SK-N-SH treated with all-trans-retinoic acid at 6 μM for 48 hours (cell line): ENCODE results near the gene BCAN.

Experiments used
- ARNTL ChIP-seq: fragments of 450-650 bp; formaldehyde crosslinking; IDR thresholded peaks from 2 replicates; pipeline ENCODE4 v1.5.0; 2020; ENCODE audit warnings: low read depth, mild to moderate bottlenecking, moderate library complexity, borderline replicate concordance
- CREB5 ChIP-seq: fragments of 250-450 bp; sonication (Bioruptor Pico); IDR thresholded peaks from 2 replicates; pipeline ENCODE4 v1.5.1; 2020; ENCODE audit warnings: low read depth, mild to moderate bottlenecking, moderate library complexity
- CSDC2 ChIP-seq: fragments of 250-450 bp; sonication (Bioruptor Pico); IDR thresholded peaks from 2 replicates; pipeline ENCODE4 v1.5.0; 2020; ENCODE audit warnings: mild to moderate bottlenecking, moderate library complexity
- GLIS3 ChIP-seq: fragments of 250-450 bp; sonication (Bioruptor Pico); IDR thresholded peaks from 2 replicates; pipeline ENCODE4 v1.5.0; 2020; ENCODE audit warnings: mild to moderate bottlenecking, moderate library complexity
- ISL1 ChIP-seq: fragments of 250-450 bp; sonication (Bioruptor Pico); IDR thresholded peaks from 2 replicates; pipeline ENCODE4 v2.1.2; 2022; ENCODE audit warnings: mild to moderate bottlenecking, moderate library complexity
- PATZ1 ChIP-seq: fragments of 250-450 bp; sonication (Bioruptor Pico); IDR thresholded peaks from 2 replicates; pipeline ENCODE4 v1.8.0; 2020; ENCODE audit warnings: mild to moderate bottlenecking, moderate library complexity, borderline replicate concordance
- TSHZ2 ChIP-seq: fragments of 250-450 bp; sonication (Bioruptor Pico); IDR thresholded peaks from 2 replicates; pipeline ENCODE4 v1.5.0; 2020; ENCODE audit warnings: mild to moderate bottlenecking, moderate library complexity
- ZNF565 ChIP-seq: fragments of 450-650 bp; formaldehyde crosslinking; conservative IDR thresholded peaks from 2 replicates; pipeline ENCODE4 v1.5.0; 2020; ENCODE audit warnings: low read depth, mild to moderate bottlenecking, moderate library complexity
- ZNF70 ChIP-seq: fragments of 450-650 bp; formaldehyde crosslinking; IDR thresholded peaks from 2 replicates; pipeline ENCODE4 v1.5.0; 2020; ENCODE audit warnings: mild to moderate bottlenecking, moderate library complexity

GRCh38 chr1:156646738-156647211 is 4.9 kb downstream of the BCAN start:
- TF ChIP-seq ZNF565 (CRISPR knock-in tag) (no peak), PATZ1 (no peak), ARNTL (no peak), TSHZ2 (CRISPR knock-in tag) (no peak), CSDC2 (no peak), ZNF70 (CRISPR knock-in tag) (no peak), ISL1 (CRISPR knock-in tag) (no peak), GLIS3 (CRISPR knock-in tag) (no peak), CREB5 (CRISPR knock-in tag) (no peak)
